GM18511 (cell line): ENCODE results near the gene POSTN.

Experiments
- ATAC-seq: cut with Tn5 transposase; IDR thresholded peaks from one replicate; pipeline ENCODE4 v1.9.1; 2021; ENCODE audit warnings: mild to moderate bottlenecking, moderate library complexity; ENCODE audit not compliant: unreplicated experiment

Gene POSTN

GRCh38 chr13:37598597-37598996 is at the start of gene POSTN:
POSTN (minus strand) TSS chr13:37598768; CDS start chr13:37598726, 42 bp downstream.
- no peak for ATAC-seq

GRCh38 chr13:37647031-37647650 is 48.6 kb upstream of the POSTN start:
- ATAC-seq, result no peak

- ATAC-seq, result no peak
Measured at GRCh38 chr13:37646531-37646930, 48.0 kb upstream of the POSTN start.

- ATAC-seq, result no peak
Measured at GRCh38 chr13:37645181-37645740, 46.7 kb upstream of the POSTN start.

- no peak for ATAC-seq
Measured at GRCh38 chr13:37641391-37641790, 42.8 kb upstream of the POSTN start.

GRCh38 chr13:37640499-37640898 is 41.9 kb upstream of the POSTN start:
- ATAC-seq, result no peak

GRCh38 chr13:37636701-37637100 is 38.1 kb upstream of the POSTN start:
- ATAC-seq, result no peak

- no peak for ATAC-seq
Measured at GRCh38 chr13:37632294-37632693, 33.7 kb upstream of the POSTN start.

GRCh38 chr13:37627428-37627827 is 28.9 kb upstream of the POSTN start:
- no peak for ATAC-seq

GRCh38 chr13:37621811-37622361 is 23.3 kb upstream of the POSTN start:
- ATAC-seq, result no peak

GRCh38 chr13:37618554-37618953 is 20.0 kb upstream of the POSTN start:
- ATAC-seq, result no peak

GRCh38 chr13:37617173-37617572 is 18.6 kb upstream of the POSTN start:
- no peak for ATAC-seq

- ATAC-seq, result no peak
Measured at GRCh38 chr13:37616131-37616530, 17.6 kb upstream of the POSTN start.

GRCh38 chr13:37615276-37615675 is 16.7 kb upstream of the POSTN start:
- ATAC-seq, result no peak

GRCh38 chr13:37613638-37614037 is 15.1 kb upstream of the POSTN start:
- no peak for ATAC-seq

- no peak for ATAC-seq
Measured at GRCh38 chr13:37613236-37613635, 14.7 kb upstream of the POSTN start.

- no peak for ATAC-seq
Measured at GRCh38 chr13:37608750-37609339, 10.3 kb upstream of the POSTN start.

- ATAC-seq, result no peak
Measured at GRCh38 chr13:37602733-37603381, 4.3 kb upstream of the POSTN start.

GRCh38 chr13:37601648-37602440 is 3.3 kb upstream of the POSTN start:
- no peak for ATAC-seq

GRCh38 chr13:37599519-37599918 is 951 bp upstream of the POSTN start:
- ATAC-seq, result no peak

- ATAC-seq, result no peak
Measured at GRCh38 chr13:37597477-37598025, 1.0 kb downstream of the POSTN start.
